DMS 273 treated with DMSO at 0.1 percent for 48 hours (cell line): ENCODE results near the gene RUNX1.
"Not testable (repeated sequence)": the region's sequence is repeated elsewhere in the genome, so short reads cannot be mapped to it uniquely, and the experiment has no call there.

ENCODE experiments used
- DNase-seq: peaks from one replicate; lab custom pipeline; 2025; lab: John Stamatoyannopoulos, UW

RUNX1 gene

GRCh38 chr21:34969423-34970166, 79.5 kb downstream of the RUNX1 start:
- no peak for DNase-seq

GRCh38 chr21:34968414-34969333, 80.4 kb downstream of the RUNX1 start:
- no peak for DNase-seq

- no peak for DNase-seq
These were observed 81.4 kb downstream of the RUNX1 start for GRCh38 chr21:34967509-34968289.

GRCh38 chr21:34966881-34967280, 82.2 kb downstream of the RUNX1 start:
- not testable (repeated sequence) for DNase-seq

GRCh38 chr21:34965200-34966174, 83.6 kb downstream of the RUNX1 start:
- DNase-seq = no peak

- DNase-seq = no peak
These were observed 86.4 kb downstream of the RUNX1 start for GRCh38 chr21:34962586-34963222.

- no peak for DNase-seq
These were observed 87.0 kb downstream of the RUNX1 start for GRCh38 chr21:34962136-34962535.

GRCh38 chr21:34960687-34961086, 88.4 kb downstream of the RUNX1 start:
- DNase-seq = no peak

GRCh38 chr21:34959607-34960006, 89.5 kb downstream of the RUNX1 start:
- no peak for DNase-seq

- DNase-seq = no peak
These were observed 91.1 kb downstream of the RUNX1 start for GRCh38 chr21:34958040-34958439.

GRCh38 chr21:34956416-34957316, 92.4 kb downstream of the RUNX1 start:
- no peak for DNase-seq

- no peak for DNase-seq
These were observed 95.2 kb downstream of the RUNX1 start for GRCh38 chr21:34953950-34954349.

- DNase-seq = no peak
These were observed 96.4 kb downstream of the RUNX1 start for GRCh38 chr21:34952701-34953100.

- DNase-seq = not testable (repeated sequence)
These were observed 97.2 kb downstream of the RUNX1 start for GRCh38 chr21:34951868-34952267.

- no peak for DNase-seq
These were observed 98.1 kb downstream of the RUNX1 start for GRCh38 chr21:34950980-34951379.

GRCh38 chr21:34949499-34949898, 99.6 kb downstream of the RUNX1 start:
- no peak for DNase-seq

GRCh38 chr21:34949030-34949429, 100.1 kb downstream of the RUNX1 start:
- DNase-seq = no peak

GRCh38 chr21:34948157-34948556, 100.9 kb downstream of the RUNX1 start:
- no peak for DNase-seq

- DNase-seq = no peak
These were observed 102.1 kb downstream of the RUNX1 start for GRCh38 chr21:34946916-34947534.
